HAP-1 (cell line): ENCODE results near the gene MMP17.

Source experiments
- DNase-seq, 2 experiments: peaks; one replicate each; pipeline ENCODE4 v3.0.0-alpha.2; 2016 to 2020; ENCODE audit warnings: low spot score in 2 of 2
- H3K27me3 ChIP-seq: fragments of 250-450 bp; sonication (Bioruptor Pico); 2 replicates; pipeline ENCODE4 v1.5.1; 2020; ENCODE audit warnings: low read depth, mild to moderate bottlenecking, moderate library complexity
- H3K36me3 ChIP-seq: fragments of 250-450 bp; sonication (Bioruptor Pico); replicated peaks from 2 replicates; pipeline ENCODE4 v1.5.1; 2020; ENCODE audit warnings: mild to moderate bottlenecking
- H3K4me1 ChIP-seq: fragments of 250-450 bp; sonication (Bioruptor Pico); 2 replicates; pipeline ENCODE4 v1.5.1; 2020; ENCODE audit warnings: mild to moderate bottlenecking
- H3K4me3 ChIP-seq: fragments of 250-450 bp; sonication (Bioruptor Pico); 2 replicates; pipeline ENCODE4 v1.5.1; 2020; ENCODE audit warnings: mild to moderate bottlenecking, moderate library complexity
- H3K9me3 ChIP-seq: fragments of 250-450 bp; sonication (Bioruptor Pico); 2 replicates; pipeline ENCODE4 v1.5.1; 2020; ENCODE audit warnings: mild to moderate bottlenecking, moderate library complexity
- in situ Hi-C: fragments of 300-500 bp; cut with MboI; formaldehyde crosslinking; loops from 3 replicates; pipeline ENCODE4 v1.14.3; 2020; ENCODE audit warnings: low sequenced_read_pairs, inconsistent platforms, mixed read lengths

MMP17 gene

GRCh38 chr12:131830335-131830913 lies 2.2 kb downstream of the MMP17 start:
- peak; percentile 75 to 89 for DNase-seq
- in situ Hi-C loops, result no loop called here
- peak overlapping the region; percentile 68 for H3K4me3 ChIP-seq

GRCh38 chr12:131830914-131831571 lies 2.9 kb downstream of the MMP17 start:
- no peaks in the 10 kb centered on the region for H3K9me3 ChIP-seq
- in situ Hi-C loops, result no loop called here
- H3K27me3 ChIP-seq, result no peaks in the 10 kb centered on the region
- DNase-seq, result no peak
- H3K4me1 ChIP-seq, result peaks cover 4% of the 10 kb centered on the region
- H3K4me3 ChIP-seq, result peak overlapping the region; percentile 68
- no peaks in the 10 kb centered on the region for H3K36me3 ChIP-seq

More at GRCh38 chr12:131830335-131830913, 2.2 kb downstream of the MMP17 start:
- Histone ChIP-seq H3K4me1 (peaks cover 4% of the 10 kb centered on the region), H3K9me3 (no peaks in the 10 kb centered on the region), H3K36me3 (no peaks in the 10 kb centered on the region), H3K27me3 (no peaks in the 10 kb centered on the region)

GRCh38 chr12:131831635-131832041 lies 3.4 kb downstream of the MMP17 start:
- Histone ChIP-seq H3K9me3 (no peaks in the 10 kb centered on the region), H3K4me1 (peaks cover 4% of the 10 kb centered on the region), H3K27me3 (no peaks in the 10 kb centered on the region), H3K36me3 (no peaks in the 10 kb centered on the region), H3K4me3 (no peak overlapping the region)
- in situ Hi-C loops, result no loop called here
- no peak for DNase-seq

- in situ Hi-C loops, result no loop called here
- H3K4me3 ChIP-seq, result no peak overlapping the region
- no peaks in the 10 kb centered on the region for H3K9me3 ChIP-seq
- H3K36me3 ChIP-seq, result no peaks in the 10 kb centered on the region
- H3K27me3 ChIP-seq, result no peaks in the 10 kb centered on the region
- DNase-seq, result no peak
- H3K4me1 ChIP-seq, result peaks cover 4% of the 10 kb centered on the region
Measured at GRCh38 chr12:131832321-131833231, 4.4 kb downstream of the MMP17 start.

GRCh38 chr12:131833288-131833895 lies 5.2 kb downstream of the MMP17 start:
- Histone ChIP-seq H3K36me3 (no peaks in the 10 kb centered on the region), H3K27me3 (no peaks in the 10 kb centered on the region), H3K4me1 (peaks cover 4% of the 10 kb centered on the region), H3K4me3 (no peak overlapping the region), H3K9me3 (no peaks in the 10 kb centered on the region)
- no peak for DNase-seq
- in situ Hi-C loops, result no loop called here

DNA sequence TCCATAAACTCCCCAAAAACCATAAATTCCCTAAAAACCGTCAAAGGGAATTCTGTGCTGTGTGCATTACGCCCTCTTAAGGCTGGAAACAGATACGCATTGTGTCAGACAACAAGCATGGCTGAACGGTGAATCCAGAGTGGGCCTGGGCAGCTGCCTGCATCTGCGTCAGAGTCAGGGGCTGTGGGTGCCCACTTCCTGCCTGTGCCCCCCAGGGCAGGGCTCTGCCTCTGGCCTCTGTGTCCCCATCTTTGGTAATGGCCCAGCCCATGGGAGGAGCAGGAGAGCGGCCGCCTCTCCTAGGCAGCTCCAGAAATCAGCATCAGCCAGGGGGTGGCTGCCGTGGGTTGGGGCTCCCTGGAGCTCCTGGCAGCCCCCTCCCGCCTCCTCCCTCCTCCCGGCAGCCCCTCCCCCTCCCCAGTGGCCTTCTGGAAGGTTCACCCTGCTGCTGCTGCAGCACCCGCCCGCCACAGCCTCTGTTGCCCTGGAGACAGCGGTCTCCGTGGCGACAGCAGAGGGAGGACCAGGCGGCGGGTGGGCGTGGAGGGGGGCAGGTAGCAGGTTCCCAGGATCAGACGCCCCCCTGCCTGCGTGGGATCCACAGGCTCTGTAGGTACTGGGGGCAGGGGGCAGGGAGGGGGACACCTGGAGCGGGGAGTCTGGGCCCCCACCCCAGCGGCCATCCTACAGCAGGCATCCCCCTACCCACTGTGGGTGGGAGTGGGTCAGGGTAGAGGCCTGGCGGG lies 5.9 kb downstream of the MMP17 start:
- DNase-seq, result peak in 1 of 2 experiments; percentile 25
- Histone ChIP-seq H3K36me3 (no peaks in the 10 kb centered on the region), H3K4me1 (peaks cover 4% of the 10 kb centered on the region), H3K4me3 (no peak overlapping the region), H3K9me3 (no peaks in the 10 kb centered on the region), H3K27me3 (no peaks in the 10 kb centered on the region)
- in situ Hi-C loops, result no loop called here

GRCh38 chr12:131834798-131835615 lies 6.8 kb downstream of the MMP17 start:
- no peaks in the 10 kb centered on the region for H3K27me3 ChIP-seq
- DNase-seq, result no peak
- H3K4me3 ChIP-seq, result no peak overlapping the region
- no peaks in the 10 kb centered on the region for H3K9me3 ChIP-seq
- no peaks in the 10 kb centered on the region; the same call in 1 of the 2 replicates for H3K36me3 ChIP-seq
- in situ Hi-C loops, result no loop called here
- peaks cover 4% of the 10 kb centered on the region for H3K4me1 ChIP-seq

GRCh38 chr12:131835616-131836171 lies 7.5 kb downstream of the MMP17 start:
- peaks cover 3% of the 10 kb centered on the region for H3K36me3 ChIP-seq
- no peaks in the 10 kb centered on the region for H3K27me3 ChIP-seq
- H3K4me3 ChIP-seq, result no peak overlapping the region
- in situ Hi-C loops, result no loop called here
- H3K9me3 ChIP-seq, result no peaks in the 10 kb centered on the region
- DNase-seq, result no peak
- peaks cover 4% of the 10 kb centered on the region for H3K4me1 ChIP-seq

GRCh38 chr12:131836193-131836592 lies 8.0 kb downstream of the MMP17 start:
- no peaks in the 10 kb centered on the region for H3K4me1 ChIP-seq
- in situ Hi-C loops, result no loop called here
- no peak for DNase-seq
- no peak overlapping the region for H3K4me3 ChIP-seq
- no peaks in the 10 kb centered on the region for H3K9me3 ChIP-seq
- peaks cover 8% of the 10 kb centered on the region for H3K36me3 ChIP-seq
- no peaks in the 10 kb centered on the region for H3K27me3 ChIP-seq

- Histone ChIP-seq H3K4me3 (no peak overlapping the region), H3K4me1 (no peaks in the 10 kb centered on the region), H3K36me3 (peaks cover 15% of the 10 kb centered on the region), H3K27me3 (no peaks in the 10 kb centered on the region), H3K9me3 (no peaks in the 10 kb centered on the region)
- DNase-seq, result no peak
- in situ Hi-C loops, result no loop called here
Measured at GRCh38 chr12:131836714-131837397, 8.7 kb downstream of the MMP17 start.

- H3K27me3 ChIP-seq, result no peaks in the 10 kb centered on the region
- DNase-seq, result no peak
- peaks cover 37% of the 10 kb centered on the region for H3K36me3 ChIP-seq
- no peaks in the 10 kb centered on the region for H3K9me3 ChIP-seq
- no peaks in the 10 kb centered on the region for H3K4me1 ChIP-seq
- in situ Hi-C loops, result no loop called here
- H3K4me3 ChIP-seq, result no peak overlapping the region
Measured at GRCh38 chr12:131840643-131841416, 12.6 kb downstream of the MMP17 start.
